NCI-H187 treated with DMSO at 0.1 percent for 48 hours (cell line): ENCODE measurements around the gene TENM3.

Experiments
- DNase-seq: peaks from one replicate; lab custom pipeline; 2025; lab: John Stamatoyannopoulos, UW

TENM3 gene

DNA sequence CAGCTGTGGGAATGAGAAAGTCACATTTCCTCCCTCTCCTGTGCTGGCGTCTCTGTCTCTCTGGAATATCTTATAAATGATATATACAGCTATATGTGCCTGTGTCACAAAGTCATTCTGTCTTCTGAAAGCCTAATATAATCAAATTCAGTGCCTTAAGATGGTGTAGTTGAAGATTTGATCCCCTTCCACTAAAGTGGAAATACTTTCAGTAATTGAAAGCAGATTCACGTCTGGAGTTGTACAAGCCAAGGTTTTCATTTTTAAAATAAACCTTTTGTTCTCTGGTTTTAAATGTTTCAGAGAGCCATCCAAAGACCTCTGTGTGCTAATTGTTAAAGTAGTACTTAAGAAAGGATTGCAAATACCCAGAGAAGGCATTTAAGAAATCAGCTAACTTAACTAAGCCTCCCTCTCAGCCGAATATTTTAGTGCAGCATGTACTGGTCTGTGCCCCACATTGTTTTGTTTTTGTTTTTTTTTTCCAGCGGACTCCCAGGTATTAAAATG, 206.8 kb downstream of the TENM3 start:
- DNase-seq = no peak

DNA sequence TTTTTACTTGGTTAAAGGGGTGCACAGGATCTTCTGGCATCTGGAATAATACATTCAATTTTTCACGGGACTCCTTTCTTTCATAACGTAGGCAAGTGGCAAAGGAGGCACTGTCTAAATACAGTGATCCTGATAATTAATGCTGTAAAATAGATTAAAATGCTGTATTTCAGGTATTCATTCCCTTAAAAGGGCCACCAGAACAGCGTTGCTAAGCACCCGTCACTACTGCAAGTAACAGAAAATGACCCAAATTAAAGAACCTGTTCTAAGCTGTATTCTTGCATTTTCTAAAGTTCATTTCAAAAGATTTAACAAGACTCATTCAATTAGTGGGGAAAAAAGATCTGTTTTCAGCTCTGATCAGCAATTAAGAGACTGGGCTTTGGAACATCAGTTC, 208.2 kb downstream of the TENM3 start:
- no peak for DNase-seq

DNA sequence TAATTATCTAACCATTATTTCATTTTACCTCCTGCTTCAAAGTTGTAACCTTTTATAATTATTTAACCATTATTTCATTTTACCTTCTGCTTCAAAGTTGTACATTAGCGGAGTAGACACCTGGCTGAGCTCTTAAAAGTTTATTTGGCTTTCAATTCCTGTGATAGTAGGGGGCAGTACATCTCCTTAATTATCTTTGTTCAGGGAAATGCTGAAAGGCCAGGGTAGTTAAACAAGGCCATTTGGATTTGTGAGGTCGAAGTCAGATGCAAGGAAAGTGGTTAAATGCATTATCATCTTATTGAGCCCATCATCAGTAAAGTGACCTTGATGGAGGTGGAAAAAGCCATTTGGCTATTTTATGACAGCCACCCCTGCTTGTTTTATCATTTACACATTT, 210.6 kb downstream of the TENM3 start:
- DNase-seq = no peak

DNA sequence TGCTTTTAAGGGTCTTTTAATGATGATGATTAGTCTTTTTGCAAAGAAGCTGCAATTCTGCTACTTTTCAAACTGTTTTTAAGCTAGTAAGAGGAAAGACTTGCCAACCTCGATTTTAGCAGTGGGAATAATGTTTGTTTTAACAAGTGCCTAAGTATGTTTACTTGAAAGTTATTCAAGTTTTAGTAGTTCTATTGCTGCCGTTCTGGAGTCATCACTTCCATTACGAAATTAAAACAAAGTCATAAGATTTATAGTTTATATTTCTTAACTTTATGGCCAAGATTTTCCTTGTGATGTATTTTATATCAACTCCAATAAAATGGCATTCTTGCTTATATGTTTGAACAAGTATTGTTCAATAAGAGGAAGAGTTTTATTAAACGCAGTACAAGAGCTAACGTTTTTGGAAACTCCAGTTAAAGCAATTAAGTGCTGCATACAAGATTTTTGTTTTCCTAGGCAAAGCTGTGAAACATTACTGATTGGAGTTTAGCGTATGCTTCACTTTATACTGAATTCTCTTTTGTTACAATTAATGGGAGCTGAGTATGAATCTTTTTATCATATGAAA, 211.3 kb downstream of the TENM3 start:
- no peak for DNase-seq

DNA sequence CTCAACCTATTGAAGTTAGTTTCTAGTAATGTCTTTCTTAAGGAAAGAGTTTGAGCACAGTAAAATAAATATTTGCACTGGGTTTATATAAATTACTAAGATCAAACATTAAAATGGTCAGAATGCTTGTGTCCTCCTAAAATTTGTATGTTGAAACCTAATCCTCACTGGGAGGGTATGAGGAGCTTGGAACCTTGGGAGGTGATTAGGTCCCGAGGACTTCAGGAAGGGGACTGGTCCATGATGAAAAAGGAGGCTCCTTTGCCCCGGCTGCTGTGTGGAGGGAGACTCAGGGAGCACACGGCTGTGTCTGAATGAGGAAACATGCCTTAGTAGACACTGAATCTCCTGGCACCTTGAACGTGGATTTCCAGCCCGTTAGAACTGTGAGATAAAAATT, 221.9 kb downstream of the TENM3 start:
- DNase-seq = no peak

GRCh38 chr4:182465979-182466378, 222.8 kb downstream of the TENM3 start:
- DNase-seq = no peak

DNA sequence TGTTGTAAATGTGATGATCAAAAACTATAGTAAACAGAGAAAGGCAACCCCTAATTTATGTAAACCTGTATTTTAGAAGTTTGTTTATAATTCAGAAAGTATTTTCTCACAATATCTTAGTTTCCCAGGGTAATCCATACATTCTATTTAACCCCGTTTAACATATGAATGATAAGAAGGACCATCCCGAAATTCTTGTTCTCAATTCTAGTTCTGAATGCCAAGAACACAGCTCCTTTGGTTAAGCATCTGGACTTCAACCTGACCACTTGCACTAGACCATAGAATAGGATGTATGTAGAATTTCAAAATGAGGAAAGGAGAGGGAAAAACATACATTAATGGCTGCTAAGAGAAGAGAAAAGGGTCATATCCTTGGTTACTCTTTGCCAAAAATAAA, 227.0 kb downstream of the TENM3 start:
- no peak for DNase-seq

DNA sequence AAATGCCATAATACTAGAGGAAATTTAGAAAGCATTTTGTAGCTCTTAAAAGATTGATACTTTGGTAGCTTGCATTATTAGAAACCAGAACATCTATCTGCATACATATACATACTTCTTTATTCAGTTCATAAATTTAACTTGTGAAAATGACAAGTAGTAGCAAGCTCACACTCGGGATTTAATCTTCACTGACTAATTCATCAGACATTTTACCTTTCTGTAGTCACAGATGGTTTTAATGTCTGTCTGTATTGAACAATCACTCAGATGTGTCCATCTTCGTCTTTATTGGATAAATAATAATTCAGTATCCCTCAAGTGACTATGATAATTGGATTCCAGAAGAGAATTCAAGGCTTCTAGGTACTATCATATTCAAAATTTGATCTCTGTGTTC, 232.3 kb downstream of the TENM3 start:
- DNase-seq = no peak

DNA sequence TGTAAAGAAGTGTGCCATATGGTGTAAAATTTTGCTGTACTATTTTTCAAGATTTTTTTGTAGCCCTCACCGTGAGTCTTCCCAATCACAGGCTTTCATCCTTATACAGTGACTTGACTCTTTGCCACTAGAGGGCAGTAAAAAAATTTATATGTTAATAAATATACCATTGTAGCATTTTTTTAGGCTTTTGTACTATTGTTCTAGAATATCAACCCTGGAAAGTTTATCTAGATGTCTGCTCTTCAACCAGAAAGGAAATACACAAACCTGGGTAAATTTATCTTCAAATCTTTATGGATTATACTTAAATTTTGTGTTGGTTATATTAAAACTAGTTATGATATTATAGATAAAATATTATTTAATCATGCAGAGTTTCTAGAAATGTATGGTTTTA, 235.3 kb downstream of the TENM3 start:
- DNase-seq = peak; percentile 29

DNA sequence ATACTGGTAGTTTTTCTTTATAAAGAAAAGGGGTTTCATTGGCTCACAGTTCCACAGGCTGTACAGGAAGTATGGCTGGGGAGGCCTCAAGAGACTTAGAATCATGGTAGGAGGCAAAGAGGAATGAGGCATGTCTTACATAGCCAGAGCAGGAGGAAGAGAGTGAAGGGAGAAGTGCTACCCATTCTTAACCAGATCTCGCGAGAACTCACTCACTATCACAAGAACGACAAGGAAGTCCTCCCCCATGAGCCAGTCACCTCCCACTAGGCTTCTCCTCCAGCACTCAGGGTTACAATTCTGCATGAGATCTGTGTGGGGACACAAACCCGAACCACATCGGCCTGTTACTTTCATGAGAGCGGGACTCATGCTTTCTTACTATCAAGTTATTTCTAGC, 240.5 kb downstream of the TENM3 start:
- no peak for DNase-seq

GRCh38 chr4:182486881-182487280, 243.7 kb downstream of the TENM3 start:
- DNase-seq = no peak

GRCh38 chr4:182488896-182489295, 245.7 kb downstream of the TENM3 start:
- DNase-seq = no peak

DNA sequence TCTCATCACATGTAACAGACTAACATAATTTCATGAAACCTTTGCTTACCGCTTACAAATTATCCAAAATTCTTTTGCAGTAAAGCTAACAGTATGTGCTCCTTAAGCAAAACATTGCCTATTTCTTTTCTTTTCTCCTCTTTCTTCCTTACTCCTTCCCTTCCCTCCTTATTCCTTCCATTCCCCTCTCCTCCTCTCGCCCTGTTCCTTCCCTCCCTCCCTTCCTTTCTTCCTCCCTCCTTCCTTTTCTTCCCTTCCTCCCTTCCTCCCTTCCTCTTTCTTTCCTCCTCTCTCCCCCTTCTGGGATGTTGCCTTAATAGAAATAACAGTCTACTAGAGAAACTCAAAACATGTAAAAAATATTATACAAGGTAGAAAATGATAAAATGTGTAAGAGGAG, 246.4 kb downstream of the TENM3 start:
- no peak for DNase-seq

- DNase-seq = peak; percentile 64
These were observed 248.5 kb downstream of the TENM3 start for GRCh38 chr4:182491719-182492118.

DNA sequence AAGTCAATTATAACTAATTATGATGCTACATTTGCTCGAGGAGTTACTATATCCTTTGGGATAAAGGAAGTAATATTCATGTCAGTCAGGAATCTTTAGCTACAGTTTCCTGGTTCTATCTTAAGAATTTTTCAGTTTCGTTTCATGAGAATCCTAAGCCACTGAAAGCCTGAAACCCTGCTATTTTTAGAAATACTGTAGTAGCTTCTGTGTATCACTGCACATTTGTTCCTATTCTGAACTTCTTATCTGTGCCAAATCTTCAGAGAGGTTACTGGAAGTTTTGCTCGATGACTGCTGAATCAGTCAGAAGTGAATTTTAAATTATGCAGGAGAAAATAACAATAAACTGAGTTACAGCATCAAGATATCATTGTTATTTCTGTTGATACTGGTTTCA, 249.2 kb downstream of the TENM3 start:
- DNase-seq = no peak

DNA sequence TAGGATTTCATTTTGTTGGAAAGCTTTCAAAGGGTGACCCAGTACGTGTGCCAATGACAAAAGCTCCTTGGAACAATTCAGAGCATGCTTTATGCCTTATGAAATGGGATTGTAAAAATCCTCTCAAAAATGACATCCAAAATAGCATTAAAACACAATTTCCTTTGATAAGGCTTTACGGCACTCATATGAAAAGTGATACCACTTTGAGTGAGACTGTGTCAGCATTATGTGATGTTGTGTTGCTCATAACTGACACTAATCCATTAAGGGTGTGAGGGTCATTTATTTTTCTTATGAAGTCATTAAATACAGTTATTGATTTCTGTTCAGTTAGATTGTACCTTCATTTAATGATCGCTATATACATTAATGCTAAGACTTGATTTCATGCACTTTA, 250.2 kb downstream of the TENM3 start:
- no peak for DNase-seq

GRCh38 chr4:182494103-182494502, 250.9 kb downstream of the TENM3 start:
- no peak for DNase-seq

DNA sequence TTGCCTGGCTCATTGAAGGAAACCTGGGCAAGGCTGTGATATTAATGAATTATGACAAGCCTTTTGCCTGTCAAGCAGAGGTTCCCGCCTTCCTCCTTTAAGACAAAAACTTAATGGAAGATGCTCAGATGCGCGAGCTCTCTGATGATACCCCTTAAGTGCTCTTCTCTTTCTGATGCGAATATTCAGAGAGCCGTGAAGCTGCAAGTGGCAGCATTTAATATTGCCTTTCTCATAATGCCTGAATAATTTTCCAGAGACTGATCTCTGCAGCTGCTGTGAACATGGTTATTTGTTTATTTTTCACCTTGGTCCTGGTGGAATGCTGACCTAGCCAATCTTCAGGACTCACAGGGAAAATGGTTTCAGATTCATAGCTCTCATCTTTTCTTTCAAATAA, 251.8 kb downstream of the TENM3 start:
- peak; percentile 75 for DNase-seq

DNA sequence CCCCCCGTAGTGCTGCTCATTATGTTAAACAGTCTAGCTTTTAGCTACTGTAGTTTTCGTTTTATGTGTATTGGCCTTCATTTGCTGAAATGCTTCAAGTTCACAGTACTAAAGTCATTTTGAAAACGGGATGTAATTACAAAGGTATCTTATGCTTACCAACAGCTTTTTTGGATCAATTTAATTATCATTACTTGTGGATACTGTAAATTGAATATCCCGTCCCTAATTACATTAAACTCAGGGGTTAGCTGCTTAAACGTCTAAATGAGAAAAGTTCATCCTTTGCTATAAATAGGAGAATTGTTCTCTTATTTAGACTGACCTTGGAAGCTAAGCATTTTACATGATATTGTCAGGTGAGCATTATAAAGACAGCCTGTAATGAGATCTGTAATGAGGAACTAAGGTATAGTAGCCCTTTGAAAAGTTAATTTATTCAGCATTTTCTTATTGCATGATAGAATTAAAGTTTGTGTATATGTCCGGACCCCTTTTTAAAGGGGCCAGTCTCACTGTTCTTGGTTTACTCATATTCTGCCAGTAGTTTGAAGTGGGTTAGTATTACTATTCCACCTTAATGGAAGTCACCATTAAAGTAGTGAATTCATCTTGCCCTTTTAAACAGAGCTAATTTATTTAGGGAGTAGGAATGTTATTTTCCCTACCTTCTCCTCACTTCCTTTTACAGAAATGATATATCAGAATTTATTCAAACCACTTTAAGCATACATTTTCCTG, 252.6 kb downstream of the TENM3 start:
- DNase-seq = no peak

DNA sequence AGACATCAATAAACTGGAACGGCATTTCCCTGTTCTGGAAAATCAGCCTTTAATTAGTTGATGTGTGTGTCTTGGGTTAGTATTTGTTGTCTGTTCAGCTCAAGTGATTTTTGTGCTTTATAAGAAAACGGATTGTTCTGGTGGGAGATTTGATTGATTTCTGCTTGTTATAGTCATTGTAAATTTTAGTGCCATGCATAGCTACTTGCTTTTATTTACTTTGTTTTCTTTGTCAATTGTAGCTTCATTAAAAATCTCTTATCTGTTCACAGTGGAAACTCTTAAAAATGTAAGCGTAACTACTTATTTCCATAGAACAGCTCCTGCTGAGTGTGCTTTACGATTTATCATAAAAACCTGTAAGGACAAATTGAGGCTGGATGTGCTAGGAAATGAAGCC, 253.2 kb downstream of the TENM3 start:
- DNase-seq = no peak

DNA sequence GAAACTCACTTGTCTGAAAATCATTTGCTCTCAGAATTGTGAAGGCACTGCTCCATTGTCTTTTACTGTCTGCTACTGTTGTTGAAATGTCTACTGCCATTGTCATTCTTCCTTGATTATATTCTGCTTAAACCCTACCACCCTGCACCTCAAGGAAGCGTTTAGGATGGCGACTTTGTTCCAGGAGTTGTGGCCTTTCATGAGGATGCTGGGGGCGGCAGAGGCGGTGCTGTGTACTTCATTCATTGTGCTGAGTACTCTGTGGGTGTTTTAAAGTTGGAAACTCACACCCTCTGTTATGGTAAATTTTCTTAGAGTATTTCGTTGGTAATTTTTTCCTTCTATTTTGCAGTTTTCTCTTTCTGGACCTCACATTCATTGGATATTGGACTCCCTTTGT, 258.9 kb downstream of the TENM3 start:
- no peak for DNase-seq

DNA sequence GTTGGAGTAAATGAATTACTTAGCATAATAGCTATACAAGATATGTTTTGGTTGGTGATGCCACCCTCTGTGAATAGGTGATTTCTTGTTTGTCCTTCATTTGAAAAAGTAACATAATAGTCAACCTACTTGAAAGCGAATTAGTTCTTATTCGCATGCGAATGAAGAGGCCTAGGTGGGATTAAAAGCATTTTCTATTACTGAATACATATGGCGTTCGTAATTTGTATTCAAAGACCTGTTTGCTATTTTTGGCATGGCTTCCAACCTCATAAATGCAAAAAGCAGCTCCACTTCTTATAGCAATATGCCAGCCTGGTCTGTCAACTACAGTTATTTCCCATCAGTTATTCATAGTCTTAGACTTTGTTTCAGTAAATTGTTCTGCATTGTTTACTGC, 261.3 kb downstream of the TENM3 start:
- DNase-seq = no peak

DNA sequence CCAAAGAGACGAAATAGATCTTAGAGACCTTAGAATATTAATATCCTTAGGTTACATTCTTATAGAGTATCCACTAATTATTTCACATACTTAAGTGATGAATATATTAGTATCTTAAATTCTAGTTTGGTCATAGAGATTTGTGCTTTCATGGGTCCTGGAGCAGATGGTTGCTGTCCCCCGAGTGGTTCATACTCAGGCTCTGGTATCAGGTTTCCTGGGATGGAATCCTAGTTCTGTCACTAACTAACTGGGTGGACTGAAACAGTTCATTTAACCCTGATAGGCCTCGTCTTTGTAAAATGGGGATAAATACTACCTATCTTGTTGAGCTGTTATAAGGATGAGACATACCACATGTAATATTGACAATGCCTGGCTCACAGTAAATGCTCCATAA, 264.6 kb downstream of the TENM3 start:
- DNase-seq = no peak

- DNase-seq = no peak
These were observed 267.6 kb downstream of the TENM3 start for GRCh38 chr4:182510836-182511235.
